ENCODE measurements around the gene SYT12.
"Not testable (repeated sequence)": the region's sequence is repeated elsewhere in the genome, so short reads cannot be mapped to it uniquely, and the experiment has no call there.

SYT12 gene

GRCh38 chr11:67001332-67001731 lies 21.6 kb upstream of the SYT12 start:
- no peak overlapping the region for H3K4me2 ChIP-seq (ENCODE audit: low read depth, low read length)
- H3K4me3 ChIP-seq (ENCODE audit: low read length) = no peak overlapping the region
- H3K9me3 ChIP-seq (replicated peaks; ENCODE audit: insufficient read depth, low read length) = no peaks in the 10 kb centered on the region
- no peaks in the 10 kb centered on the region for H3K9me2 ChIP-seq (replicated peaks; ENCODE audit: insufficient read depth, low read length)
- no peaks in the 10 kb centered on the region for H3K36me3 ChIP-seq (replicated peaks; ENCODE audit: insufficient read depth, low read length)
- no peaks in the 10 kb centered on the region for H3F3A ChIP-seq (ENCODE audit: insufficient read depth, low read length)
- no peaks in the 10 kb centered on the region for H4K20me1 ChIP-seq (ENCODE audit: insufficient read depth, low read length)
- H3K4me1 ChIP-seq (ENCODE audit: low read length) = no peaks in the 10 kb centered on the region
- H3K27me3 ChIP-seq (replicated peaks; ENCODE audit: insufficient read depth, low read length) = peaks cover 4% of the 10 kb centered on the region; the same call in 1 of the 2 replicates
- H3K79me2 ChIP-seq (ENCODE audit: low read length) = no peaks in the 10 kb centered on the region
- no peak for TF ChIP-seq CTCF (IDR thresholded peaks at IDR 0.05; ENCODE audit: low read length)
- TF ChIP-seq EZH2 (optimal IDR thresholded peaks at IDR 0.05; ENCODE audit: low read depth, low read length) = no peak
- H3K27ac ChIP-seq (ENCODE audit: low read length) = no peak overlapping the region
- no peak for DNase-seq
- no peak overlapping the region for H3K9ac ChIP-seq (ENCODE audit: low read length)
- no peak overlapping the region for H2AFZ ChIP-seq (ENCODE audit: low read length)

GRCh38 chr11:67002297-67002913 lies 20.5 kb upstream of the SYT12 start:
- no peak overlapping the region for H3K4me3 ChIP-seq (ENCODE audit: low read length)
- no peak overlapping the region for H3K4me2 ChIP-seq (ENCODE audit: low read depth, low read length)

GRCh38 chr11:67002921-67003411 lies 20.0 kb upstream of the SYT12 start:
- no peaks in the 10 kb centered on the region for H3K9me3 ChIP-seq (replicated peaks; ENCODE audit: insufficient read depth, low read length)
- H3K4me3 ChIP-seq (ENCODE audit: low read length) = no peak overlapping the region
- no peaks in the 10 kb centered on the region for H4K20me1 ChIP-seq (ENCODE audit: insufficient read depth, low read length)
- H3K27me3 ChIP-seq (replicated peaks; ENCODE audit: insufficient read depth, low read length) = no peaks in the 10 kb centered on the region
- H3K9ac ChIP-seq (ENCODE audit: low read length) = no peak overlapping the region
- no peak overlapping the region for H3K27ac ChIP-seq (ENCODE audit: low read length)
- H3F3A ChIP-seq (ENCODE audit: insufficient read depth, low read length) = no peaks in the 10 kb centered on the region
- no peak overlapping the region for H3K4me2 ChIP-seq (ENCODE audit: low read depth, low read length)
- no peaks in the 10 kb centered on the region for H3K36me3 ChIP-seq (replicated peaks; ENCODE audit: insufficient read depth, low read length)
- H2AFZ ChIP-seq (ENCODE audit: low read length) = no peak overlapping the region
- no peaks in the 10 kb centered on the region for H3K9me2 ChIP-seq (replicated peaks; ENCODE audit: insufficient read depth, low read length)
- H3K79me2 ChIP-seq (ENCODE audit: low read length) = no peaks in the 10 kb centered on the region
- H3K4me1 ChIP-seq (ENCODE audit: low read length) = 0 out of 2 replicates have a peak, but pooled peaks cover 4% of the 10 kb centered on the region
- DNase-seq = no peak
- TF ChIP-seq EZH2 (optimal IDR thresholded peaks at IDR 0.05; ENCODE audit: low read depth, low read length) = no peak

More at GRCh38 chr11:67002297-67002913, 20.5 kb upstream of the SYT12 start:
- Histone ChIP-seq H3K4me1 (ENCODE audit: low read length) (0 out of 2 replicates have a peak, but pooled peaks cover 4% of the 10 kb centered on the region), H3K9me2 (replicated peaks; ENCODE audit: insufficient read depth, low read length) (no peaks in the 10 kb centered on the region), H3K36me3 (replicated peaks; ENCODE audit: insufficient read depth, low read length) (no peaks in the 10 kb centered on the region), H3K9me3 (replicated peaks; ENCODE audit: insufficient read depth, low read length) (no peaks in the 10 kb centered on the region), H2AFZ (ENCODE audit: low read length) (no peak overlapping the region), H3K79me2 (ENCODE audit: low read length) (no peaks in the 10 kb centered on the region), H3K27me3 (replicated peaks; ENCODE audit: insufficient read depth, low read length) (no peaks in the 10 kb centered on the region), H3K9ac (ENCODE audit: low read length) (no peak overlapping the region), H3K27ac (ENCODE audit: low read length) (no peak overlapping the region), H3F3A (ENCODE audit: insufficient read depth, low read length) (no peaks in the 10 kb centered on the region), H4K20me1 (ENCODE audit: insufficient read depth, low read length) (no peaks in the 10 kb centered on the region)
- no peak for DNase-seq
- TF ChIP-seq EZH2 (optimal IDR thresholded peaks at IDR 0.05; ENCODE audit: low read depth, low read length) (no peak), CTCF (IDR thresholded peaks at IDR 0.05; ENCODE audit: low read length) (no peak), EZH2phosphoT487 (IDR thresholded peaks at IDR 0.05; ENCODE audit: low read length) (no peak)

- not testable (repeated sequence) for H3K36me3 ChIP-seq (replicated peaks; ENCODE audit: insufficient read depth, low read length); H3K9ac ChIP-seq (ENCODE audit: low read length); H3K27ac ChIP-seq (ENCODE audit: low read length); H3K4me3 ChIP-seq (ENCODE audit: low read length); H2AFZ ChIP-seq (ENCODE audit: low read length); H3K9me2 ChIP-seq (replicated peaks; ENCODE audit: insufficient read depth, low read length); H3K4me2 ChIP-seq (ENCODE audit: low read depth, low read length); H3K27me3 ChIP-seq (replicated peaks; ENCODE audit: insufficient read depth, low read length); DNase-seq; H3K9me3 ChIP-seq (replicated peaks; ENCODE audit: insufficient read depth, low read length); H3K79me2 ChIP-seq (ENCODE audit: low read length); H3F3A ChIP-seq (ENCODE audit: insufficient read depth, low read length); H3K4me1 ChIP-seq (ENCODE audit: low read length); H4K20me1 ChIP-seq (ENCODE audit: insufficient read depth, low read length)
Measured at GRCh38 chr11:67005200-67005599, 17.7 kb upstream of the SYT12 start.
